HepG2 (cell line): Measurements from ENCODE around the gene AP3B2. TPM values are rescaled to one million over a fixed set of nuclear protein-coding genes. Genes with fewer than 3 reads are reported as not detected.

Experiments
- ATRX ChIP-seq: sonication (generic); formaldehyde crosslinking; IDR thresholded peaks from 2 replicates; pipeline ENCODE4 v1.4.0; 2020; ENCODE audit warnings: missing genetic modification reagents, borderline replicate concordance
- BHLHE40 ChIP-seq: IDR thresholded peaks from 2 replicates; pipeline ENCODE4 v1.6.1; 2011; ENCODE audit warnings: low read length, improper control_type of control experiment
- CBFB ChIP-seq: sonication (generic); formaldehyde crosslinking; IDR thresholded peaks from 2 replicates; pipeline ENCODE4 v1.4.0; 2020; ENCODE audit warnings: missing genetic modification reagents
- EED ChIP-seq: sonication (generic); formaldehyde crosslinking; IDR thresholded peaks from 2 replicates; pipeline ENCODE4 v1.5.0; 2020; ENCODE audit warnings: mild to moderate bottlenecking, missing genetic modification reagents
- FOXM1 ChIP-seq: sonication (generic); formaldehyde crosslinking; IDR thresholded peaks from 2 replicates; pipeline ENCODE4 v1.5.0; 2020; ENCODE audit warnings: missing genetic modification reagents
- HMG20A ChIP-seq: IDR thresholded peaks from 2 replicates; pipeline ENCODE4 v1.6.1; 2016; ENCODE audit warnings: borderline replicate concordance
- KLF16 ChIP-seq, 2 experiments: sonication (generic) in 1 of 2; formaldehyde crosslinking in 1 of 2; IDR thresholded peaks; 2 replicates each; pipeline versions ENCODE4 v1.6.1 to v1.8.0; 2016 to 2023; ENCODE audit warnings: missing genetic modification reagents in 2 of 2, missing compliant biosample characterization in 1 of 2
- MEIS1 ChIP-seq: sonication (generic); formaldehyde crosslinking; IDR thresholded peaks from 2 replicates; pipeline ENCODE4 v1.9.0; 2021; ENCODE audit warnings: mild to moderate bottlenecking, missing genetic modification reagents, moderate library complexity, borderline replicate concordance
- MYC ChIP-seq: sonication (generic); formaldehyde crosslinking; IDR thresholded peaks from 2 replicates; pipeline ENCODE4 v1.9.0; 2021; ENCODE audit warnings: missing genetic modification reagents, borderline replicate concordance
- NPAS2 ChIP-seq: sonication (generic); formaldehyde crosslinking; IDR thresholded peaks from 2 replicates; pipeline ENCODE4 v1.8.0; 2022; ENCODE audit warnings: mild to moderate bottlenecking, missing genetic modification reagents, borderline replicate concordance
- NR2F1 ChIP-seq, 2 experiments: fragments of 450-650 bp in 1 of 2; formaldehyde crosslinking in 1 of 2; IDR thresholded peaks; 2 replicates each; pipeline versions ENCODE4 v1.5.0 to v1.6.1; 2016 to 2020; ENCODE audit warnings: mild to moderate bottlenecking in 1 of 2, missing compliant biosample characterization in 1 of 2, missing genetic modification reagents in 1 of 2, moderate library complexity in 1 of 2
- POLR2G ChIP-seq: fragments of 200-400 bp; formaldehyde crosslinking; IDR thresholded peaks from 2 replicates; pipeline ENCODE4 v1.6.1; 2018; ENCODE audit warnings: mild to moderate bottlenecking, low read depth, low read length, moderate library complexity
- SAP130 ChIP-seq: IDR thresholded peaks from 2 replicates; pipeline ENCODE4 v1.6.1; 2016; ENCODE audit warnings: low read depth
- SYNCRIP ChIP-seq: fragments of 200-400 bp; formaldehyde crosslinking; IDR thresholded peaks from 2 replicates; pipeline ENCODE4 v1.6.1; 2018; ENCODE audit warnings: mild to moderate bottlenecking, low read depth, low read length; ENCODE audit not compliant: insufficient read depth
- ZNF17 ChIP-seq: sonication (generic); formaldehyde crosslinking; IDR thresholded peaks from 2 replicates; pipeline ENCODE4 v1.5.0; 2020; ENCODE audit warnings: mild to moderate bottlenecking, missing genetic modification reagents
- ZNF253 ChIP-seq: sonication (generic); formaldehyde crosslinking; IDR thresholded peaks from 2 replicates; pipeline ENCODE4 v1.8.0; 2022; ENCODE audit warnings: mild to moderate bottlenecking, missing genetic modification reagents, borderline replicate concordance
- ZNF296 ChIP-seq: sonication (generic); formaldehyde crosslinking; conservative IDR thresholded peaks from 2 replicates; pipeline ENCODE4 v1.5.0; 2020; ENCODE audit warnings: mild to moderate bottlenecking, missing genetic modification reagents
- ZNF564 ChIP-seq: sonication (generic); formaldehyde crosslinking; IDR thresholded peaks from 2 replicates; pipeline ENCODE4 v1.8.1; 2023; ENCODE audit warnings: mild to moderate bottlenecking, missing genetic modification reagents
- ZNF674 ChIP-seq: sonication (generic); formaldehyde crosslinking; IDR thresholded peaks from 2 replicates; pipeline ENCODE4 v1.5.0; 2020; ENCODE audit warnings: low read depth, mild to moderate bottlenecking, missing genetic modification reagents
- ZNF7 ChIP-seq: IDR thresholded peaks from 2 replicates; pipeline ENCODE4 v1.6.1; 2016; ENCODE audit warnings: missing biosample characterization, missing genetic modification reagents
- ZNF737 ChIP-seq: sonication (generic); formaldehyde crosslinking; IDR thresholded peaks from 2 replicates; pipeline ENCODE4 v1.5.0; 2020; ENCODE audit warnings: missing genetic modification reagents, mild to moderate bottlenecking, borderline replicate concordance
- ZNF883 ChIP-seq: sonication (generic); formaldehyde crosslinking; IDR thresholded peaks from 2 replicates; pipeline ENCODE4 v1.5.1; 2020; ENCODE audit warnings: mild to moderate bottlenecking, missing genetic modification reagents; ENCODE audit errors: not compliant biosample characterization
- ZSCAN12 ChIP-seq: sonication (generic); formaldehyde crosslinking; IDR thresholded peaks from 2 replicates; pipeline ENCODE4 v1.9.0; 2021; ENCODE audit warnings: mild to moderate bottlenecking, missing genetic modification reagents
- polyA plus RNA-seq, 8 experiments: library from polyadenylated mRNA; depleted of rRNA in 3 of 8; stranded (reverse) in 7 of 8; unstranded in 1 of 8; fragments of >200 nt; fragmentation: Illumina TruSeq in 4 of 8; extraction: Trizol in 4 of 8; gene quantifications; 2 replicates each; pipeline versions ENCODE4 v1.2.1 to v1.2.3, GENCODE V29; 2011 to 2016; ENCODE audit warnings: low read depth in 4 of 8, missing spikeins in 1 of 8, mixed read lengths in 1 of 8; ENCODE audit not compliant: insufficient read depth in 1 of 8
- total RNA-seq, 5 experiments: library from RNA; depleted of rRNA; stranded (reverse); fragments of >200 nt; fragmentation: Illumina TruSeq; extraction: Trizol; gene quantifications; 2 replicates each; pipeline ENCODE4 v1.2.3, GENCODE V29; 2016; ENCODE audit warnings: low read depth in 1 of 5
- TF ChIP-seq, protein P1 (sequence below): sonication (generic); formaldehyde crosslinking; IDR thresholded peaks from 2 replicates; pipeline ENCODE4 v1.5.0; 2020; ENCODE audit warnings: missing genetic modification reagents
- TF ChIP-seq, protein P2 (sequence below): sonication (generic); formaldehyde crosslinking; IDR thresholded peaks from 2 replicates; pipeline ENCODE4 v1.5.1; 2020; ENCODE audit warnings: mild to moderate bottlenecking, missing genetic modification reagents
- TF ChIP-seq, protein P3 (sequence below), 2 experiments: sonication (generic) in 1 of 2; formaldehyde crosslinking in 1 of 2; IDR thresholded peaks; 2 replicates each; pipeline versions ENCODE4 v1.4.0 to v1.6.1; 2018 to 2020; ENCODE audit warnings: missing genetic modification reagents in 2 of 2, borderline replicate concordance in 1 of 2, low read depth in 1 of 2, mild to moderate bottlenecking in 1 of 2, missing biosample characterization in 1 of 2

Gene AP3B2
- total and polyA plus RNA-seq, 2 of the 13 experiments (the other 11 are each of a cell fraction or from before 2014, with no cell fraction given) = not detected

DNA sequence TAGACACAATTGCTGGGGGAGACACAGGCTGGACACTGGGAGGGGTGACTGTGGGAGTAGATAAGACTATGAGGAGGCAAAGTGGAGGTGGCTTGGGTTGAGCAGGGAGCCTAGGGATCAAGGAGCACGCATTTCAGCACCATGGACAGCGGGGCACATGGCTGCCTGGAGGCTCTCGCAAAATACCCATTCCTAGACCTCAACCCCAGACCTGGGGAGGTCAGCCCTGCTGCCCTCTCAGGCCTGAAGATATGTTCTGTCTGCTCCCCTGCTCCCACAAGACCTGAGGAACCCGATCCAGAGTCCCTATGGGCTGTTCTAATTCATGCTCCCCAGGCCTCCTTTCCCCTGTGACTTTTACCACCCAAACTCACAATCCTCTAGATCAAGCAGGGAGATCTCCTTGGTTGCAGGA, 46.5 kb downstream of the AP3B2 start (continued):
- no peak for TF ChIP-seq SYNCRIP
- TF ChIP-seq, protein P1, sequence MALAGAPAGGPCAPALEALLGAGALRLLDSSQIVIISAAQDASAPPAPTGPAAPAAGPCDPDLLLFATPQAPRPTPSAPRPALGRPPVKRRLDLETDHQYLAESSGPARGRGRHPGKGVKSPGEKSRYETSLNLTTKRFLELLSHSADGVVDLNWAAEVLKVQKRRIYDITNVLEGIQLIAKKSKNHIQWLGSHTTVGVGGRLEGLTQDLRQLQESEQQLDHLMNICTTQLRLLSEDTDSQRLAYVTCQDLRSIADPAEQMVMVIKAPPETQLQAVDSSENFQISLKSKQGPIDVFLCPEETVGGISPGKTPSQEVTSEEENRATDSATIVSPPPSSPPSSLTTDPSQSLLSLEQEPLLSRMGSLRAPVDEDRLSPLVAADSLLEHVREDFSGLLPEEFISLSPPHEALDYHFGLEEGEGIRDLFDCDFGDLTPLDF (CRISPR knock-in tag) = 0 out of 2 replicates have a peak, but pooled peaks have one; percentile 55
- peak; percentile 81 for TF ChIP-seq ZNF883
- no peak for TF ChIP-seq CBFB
- peak; percentile 87; the same call in 1 of the 2 replicates for TF ChIP-seq FOXM1 (CRISPR knock-in tag)
- TF ChIP-seq ZSCAN12 (CRISPR knock-in tag) = peak; percentile 92
- TF ChIP-seq EED (CRISPR knock-in tag) = no peak
- TF ChIP-seq SAP130 (CRISPR knock-in tag) = peak; percentile 64; the same call in 1 of the 2 replicates
- no peak for TF ChIP-seq POLR2G
- TF ChIP-seq ZNF296 (CRISPR knock-in tag) = 0 out of 2 replicates have a peak, but pooled peaks have one; percentile 42
- TF ChIP-seq NR2F1 (CRISPR knock-in tag; IDR thresholded peaks at IDR 0.05) = no peak
- no peak for TF ChIP-seq ATRX (CRISPR knock-in tag)
- TF ChIP-seq ZNF737 (CRISPR knock-in tag) = peak; percentile 86; the same call in 1 of the 2 replicates
- peak; percentile 26; the same call in 1 of the 2 replicates for TF ChIP-seq ZNF253 (CRISPR knock-in tag)
- no peak for TF ChIP-seq ZNF17 (CRISPR knock-in tag)
- TF ChIP-seq ZNF564 (CRISPR knock-in tag) = no peak
- no peak for TF ChIP-seq ZNF674 (CRISPR knock-in tag)
- TF ChIP-seq HMG20A = no peak
- TF ChIP-seq, protein P2, sequence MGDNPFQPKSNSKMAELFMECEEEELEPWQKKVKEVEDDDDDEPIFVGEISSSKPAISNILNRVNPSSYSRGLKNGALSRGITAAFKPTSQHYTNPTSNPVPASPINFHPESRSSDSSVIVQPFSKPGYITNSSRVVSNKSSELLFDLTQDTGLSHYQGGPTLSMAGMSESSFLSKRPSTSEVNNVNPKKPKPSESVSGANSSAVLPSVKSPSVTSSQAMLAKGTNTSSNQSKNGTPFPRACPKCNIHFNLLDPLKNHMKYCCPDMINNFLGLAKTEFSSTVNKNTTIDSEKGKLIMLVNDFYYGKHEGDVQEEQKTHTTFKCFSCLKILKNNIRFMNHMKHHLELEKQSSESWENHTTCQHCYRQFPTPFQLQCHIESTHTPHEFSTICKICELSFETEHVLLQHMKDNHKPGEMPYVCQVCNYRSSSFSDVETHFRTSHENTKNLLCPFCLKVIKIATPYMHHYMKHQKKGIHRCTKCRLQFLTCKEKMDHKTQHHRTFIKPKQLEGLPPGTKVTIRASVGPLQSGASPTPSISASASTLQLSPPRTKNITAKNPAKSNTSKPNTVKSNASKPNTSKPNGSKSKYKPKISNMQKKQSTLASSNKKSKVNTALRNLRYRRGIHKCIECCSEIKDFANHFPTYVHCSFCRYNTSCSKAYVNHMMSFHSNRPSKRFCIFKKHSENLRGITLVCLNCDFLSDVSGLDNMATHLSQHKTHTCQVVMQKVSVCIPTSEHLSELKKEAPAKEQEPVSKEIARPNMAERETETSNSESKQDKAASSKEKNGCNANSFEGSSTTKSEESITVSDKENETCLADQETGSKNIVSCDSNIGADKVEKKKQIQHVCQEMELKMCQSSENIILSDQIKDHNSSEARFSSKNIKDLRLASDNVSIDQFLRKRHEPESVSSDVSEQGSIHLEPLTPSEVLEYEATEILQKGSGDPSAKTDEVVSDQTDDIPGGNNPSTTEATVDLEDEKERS = 0 out of 2 replicates have a peak, but pooled peaks have one; percentile 35
- peak; percentile 59 for TF ChIP-seq ZNF7
- peak; percentile 48; the same call in 1 of the 2 replicates for TF ChIP-seq MYC (CRISPR knock-in tag)
- TF ChIP-seq MEIS1 (CRISPR knock-in tag) = no peak
- TF ChIP-seq, protein P3, sequence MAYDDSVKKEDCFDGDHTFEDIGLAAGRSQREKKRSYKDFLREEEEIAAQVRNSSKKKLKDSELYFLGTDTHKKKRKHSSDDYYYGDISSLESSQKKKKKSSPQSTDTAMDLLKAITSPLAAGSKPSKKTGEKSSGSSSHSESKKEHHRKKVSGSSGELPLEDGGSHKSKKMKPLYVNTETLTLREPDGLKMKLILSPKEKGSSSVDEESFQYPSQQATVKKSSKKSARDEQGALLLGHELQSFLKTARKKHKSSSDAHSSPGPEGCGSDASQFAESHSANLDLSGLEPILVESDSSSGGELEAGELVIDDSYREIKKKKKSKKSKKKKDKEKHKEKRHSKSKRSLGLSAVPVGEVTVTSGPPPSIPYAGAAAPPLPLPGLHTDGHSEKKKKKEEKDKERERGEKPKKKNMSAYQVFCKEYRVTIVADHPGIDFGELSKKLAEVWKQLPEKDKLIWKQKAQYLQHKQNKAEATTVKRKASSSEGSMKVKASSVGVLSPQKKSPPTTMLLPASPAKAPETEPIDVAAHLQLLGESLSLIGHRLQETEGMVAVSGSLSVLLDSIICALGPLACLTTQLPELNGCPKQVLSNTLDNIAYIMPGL (CRISPR knock-in tag; IDR thresholded peaks at IDR 0.05; ENCODE audit: borderline replicate concordance in 1 of 2, low read depth in 1 of 2) = no peak
- no peak for TF ChIP-seq NPAS2 (CRISPR knock-in tag)
- TF ChIP-seq KLF16 (CRISPR knock-in tag; IDR thresholded peaks at IDR 0.05) = peak in 1 of 2 experiments; percentile 89; a peak in 2 of 4 replicates
- no peak for TF ChIP-seq BHLHE40
